Epithelial cell of prostate (primary cell): Measurements from ENCODE around the gene CFTR.
"Not testable (repeated sequence)": the region's sequence is repeated elsewhere in the genome, so short reads cannot be mapped to it uniquely, and the experiment has no call there.

Experiments
- DNase-seq: peaks from one replicate; pipeline ENCODE4 v3.0.0-alpha.2; 2011; ENCODE audit warnings: low read depth, low spot score
- H3K27ac ChIP-seq: fragments of 450-650 bp; 2 replicates; pipeline ENCODE4 v1.5.1; 2017; ENCODE audit warnings: mild to moderate bottlenecking

CFTR gene

DNA sequence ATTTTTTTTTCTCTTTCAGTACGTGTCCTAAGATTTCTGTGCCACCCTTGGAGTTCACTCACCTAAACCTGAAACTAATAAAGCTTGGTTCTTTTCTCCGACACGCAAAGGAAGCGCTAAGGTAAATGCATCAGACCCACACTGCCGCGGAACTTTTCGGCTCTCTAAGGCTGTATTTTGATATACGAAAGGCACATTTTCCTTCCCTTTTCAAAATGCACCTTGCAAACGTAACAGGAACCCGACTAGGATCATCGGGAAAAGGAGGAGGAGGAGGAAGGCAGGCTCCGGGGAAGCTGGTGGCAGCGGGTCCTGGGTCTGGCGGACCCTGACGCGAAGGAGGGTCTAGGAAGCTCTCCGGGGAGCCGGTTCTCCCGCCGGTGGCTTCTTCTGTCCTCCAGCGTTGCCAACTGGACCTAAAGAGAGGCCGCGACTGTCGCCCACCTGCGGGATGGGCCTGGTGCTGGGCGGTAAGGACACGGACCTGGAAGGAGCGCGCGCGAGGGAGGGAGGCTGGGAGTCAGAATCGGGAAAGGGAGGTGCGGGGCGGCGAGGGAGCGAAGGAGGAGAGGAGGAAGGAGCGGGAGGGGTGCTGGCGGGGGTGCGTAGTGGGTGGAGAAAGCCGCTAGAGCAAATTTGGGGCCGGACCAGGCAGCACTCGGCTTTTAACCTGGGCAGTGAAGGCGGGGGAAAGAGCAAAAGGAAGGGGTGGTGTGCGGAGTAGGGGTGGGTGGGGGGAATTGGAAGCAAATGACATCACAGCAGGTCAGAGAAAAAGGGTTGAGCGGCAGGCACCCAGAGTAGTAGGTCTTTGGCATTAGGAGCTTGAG lies at the start of gene CFTR:
TSS of gene CFTR (plus strand) at position 801 of the 830 bp plus-strand sequence. CDS start 70 bp downstream, outside the sequence.
- no peak within 1 kb of the TSS for H3K27ac ChIP-seq

DNA sequence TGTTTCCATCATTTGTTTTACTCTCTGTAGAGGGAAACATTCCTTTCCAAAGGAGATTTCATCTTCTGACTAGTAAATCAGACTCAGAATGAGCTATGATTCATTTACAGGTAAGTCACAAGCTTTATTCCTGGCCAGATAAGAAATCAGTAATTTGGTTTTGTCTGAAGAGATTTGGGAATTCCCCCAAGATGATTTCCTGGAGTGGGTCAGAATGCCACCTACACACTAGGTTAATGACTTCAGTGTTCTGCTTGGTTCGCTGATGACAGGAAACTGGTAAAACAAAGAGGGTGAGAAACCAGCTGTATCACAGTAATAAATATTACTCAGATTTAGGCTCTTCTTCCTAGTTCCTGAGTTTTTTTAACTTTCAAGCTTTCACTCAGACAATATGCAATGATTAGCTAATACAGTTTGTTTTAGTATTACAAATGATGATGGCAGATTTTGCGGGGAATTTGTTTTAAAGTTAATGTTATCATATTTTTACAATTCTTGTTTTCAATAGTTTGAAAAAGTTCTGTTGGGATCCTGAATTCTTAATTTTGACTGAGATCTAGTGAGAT lies 44.3 kb upstream of the CFTR start:
- peak overlapping the region; percentile 43 for H3K27ac ChIP-seq

More for the DNA sequence above, at the start of gene CFTR:
- DNase-seq = no peak

DNA sequence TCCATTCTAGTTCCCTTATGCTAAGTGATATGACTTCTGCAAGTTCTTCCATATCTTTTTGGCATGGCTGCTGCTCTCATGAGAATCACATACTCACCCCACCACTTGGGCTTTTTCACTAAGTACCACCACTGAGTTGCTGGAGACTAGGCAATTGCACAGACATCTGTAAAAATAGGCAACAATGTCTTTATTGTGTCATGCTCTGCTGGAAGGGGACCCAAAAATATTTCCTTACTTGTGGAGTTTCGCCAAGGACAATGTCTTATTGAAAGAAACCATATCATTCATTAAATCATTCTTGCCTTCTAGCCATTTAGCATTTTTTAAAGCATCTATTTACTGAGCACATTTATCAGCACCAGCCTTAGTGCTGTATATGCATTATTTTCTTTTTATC lies 35.2 kb upstream of the CFTR start:
- H3K27ac ChIP-seq = peak overlapping the region; percentile 19
- DNase-seq = no peak

More for the DNA sequence above, 44.3 kb upstream of the CFTR start:
- peak; percentile 95 for DNase-seq

GRCh38 chr7:117445206-117445605 lies 34.6 kb upstream of the CFTR start:
- peak overlapping the region; percentile 19 for H3K27ac ChIP-seq
- DNase-seq = peak; percentile 73

DNA sequence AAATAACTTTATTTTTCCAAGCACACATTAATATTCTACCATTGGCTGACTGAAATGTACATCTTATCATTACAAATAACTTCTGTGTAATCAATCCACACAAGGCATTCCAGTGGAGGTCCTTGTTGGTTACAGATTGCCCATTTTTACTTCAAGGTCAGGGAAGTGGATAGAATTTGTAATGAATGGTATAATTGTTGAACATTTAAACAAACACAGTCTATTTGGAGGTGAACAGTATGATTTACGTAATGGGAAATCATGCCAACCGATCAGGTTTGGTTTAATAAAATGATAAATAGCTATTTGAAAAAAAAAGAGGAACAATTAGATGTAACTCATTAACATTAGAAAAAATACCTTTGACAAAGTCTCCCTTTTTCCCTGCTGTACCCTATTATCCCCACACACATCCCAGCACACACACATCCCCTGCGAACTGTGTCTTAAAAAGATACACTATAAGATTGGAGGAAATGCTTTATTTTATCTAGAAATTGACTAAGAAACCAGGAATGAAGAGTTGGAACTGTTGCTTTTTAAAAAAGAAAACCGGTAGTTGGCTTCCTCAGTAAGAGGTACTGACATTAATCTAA lies 33.5 kb upstream of the CFTR start:
- no peak for DNase-seq
- no peak overlapping the region for H3K27ac ChIP-seq

- no peak overlapping the region for H3K27ac ChIP-seq
- no peak for DNase-seq
Observed at GRCh38 chr7:117448655-117449054, 31.2 kb upstream of the CFTR start.

GRCh38 chr7:117458977-117459583 lies 20.7 kb upstream of the CFTR start:
- DNase-seq = no peak
- no peak overlapping the region for H3K27ac ChIP-seq

DNA sequence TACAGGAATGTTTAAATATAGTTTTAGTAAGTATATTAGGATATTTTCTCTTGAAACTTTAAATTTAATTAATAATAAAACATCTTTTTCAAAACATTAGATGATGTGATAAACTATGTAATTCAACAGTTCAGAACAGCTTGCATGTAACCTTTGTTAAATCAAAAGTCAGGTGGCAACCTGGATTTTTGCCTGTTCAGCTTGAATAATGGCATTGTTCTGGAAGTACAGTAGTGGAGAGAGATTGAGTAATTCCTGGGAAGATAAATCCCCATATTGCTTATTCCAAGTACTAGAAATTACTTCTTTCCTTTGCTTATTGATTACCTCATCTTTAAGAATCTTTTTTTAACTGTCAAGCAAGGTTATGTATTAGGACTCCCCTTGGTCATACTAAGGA lies 20.1 kb upstream of the CFTR start:
- no peak for DNase-seq
- no peak overlapping the region for H3K27ac ChIP-seq

- not testable (repeated sequence) for H3K27ac ChIP-seq, DNase-seq
Observed at GRCh38 chr7:117460815-117461214, 19.0 kb upstream of the CFTR start.

DNA sequence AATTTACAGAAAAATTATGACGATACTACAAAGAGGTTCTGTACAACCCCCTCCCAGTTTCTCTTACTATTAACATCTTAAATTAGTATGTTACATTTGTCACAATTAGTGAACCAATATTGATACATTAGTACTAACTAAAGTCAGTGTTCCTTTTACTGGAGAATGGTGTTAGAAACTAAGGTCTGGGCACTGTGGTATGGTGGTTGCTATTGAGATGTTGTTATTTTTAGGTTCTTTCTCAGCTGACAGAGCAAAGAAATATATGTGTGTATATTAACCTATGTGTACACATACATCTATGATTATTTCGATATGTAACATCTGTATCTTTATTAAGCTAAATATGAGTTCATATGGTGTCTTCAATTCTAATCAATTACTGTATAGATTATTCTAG lies 11.7 kb upstream of the CFTR start:
- DNase-seq = no peak

DNA sequence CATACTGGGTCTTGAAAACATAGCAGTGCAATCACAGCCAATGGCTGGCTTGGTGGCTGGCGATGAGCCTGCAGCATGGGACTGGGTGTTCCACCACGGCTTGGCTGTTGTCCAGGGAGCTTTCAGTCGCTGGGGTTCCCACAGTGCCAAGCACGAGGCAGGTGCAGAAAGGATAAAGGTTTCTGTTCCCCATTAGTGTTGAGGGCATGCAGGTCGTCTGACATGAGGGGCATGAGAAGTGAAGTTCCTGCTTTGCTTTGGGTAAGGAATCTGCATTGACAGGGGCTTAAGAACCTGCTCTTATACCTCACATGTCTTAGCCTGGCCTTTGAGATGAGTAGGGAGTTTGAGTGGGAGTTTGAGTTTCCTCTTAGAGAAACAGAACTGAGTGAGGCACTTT lies 9.0 kb upstream of the CFTR start:
- H3K27ac ChIP-seq = no peak overlapping the region
- no peak for DNase-seq

More for the DNA sequence above, 11.7 kb upstream of the CFTR start:
- no peak overlapping the region for H3K27ac ChIP-seq

- no peak overlapping the region for H3K27ac ChIP-seq
- DNase-seq = no peak
Observed at GRCh38 chr7:117472335-117472734, 7.5 kb upstream of the CFTR start.

- DNase-seq = no peak
- H3K27ac ChIP-seq = no peak overlapping the region
Observed at GRCh38 chr7:117476557-117477215, 3.1 kb upstream of the CFTR start.

- no peak overlapping the region for H3K27ac ChIP-seq
- no peak for DNase-seq
Observed at GRCh38 chr7:117478836-117479224, 995 bp upstream of the CFTR start.

GRCh38 chr7:117480055-117480362 lies 184 bp downstream of the CFTR start:
- H3K27ac ChIP-seq = no peak overlapping the region
- DNase-seq = no peak

- DNase-seq = no peak
- H3K27ac ChIP-seq = no peak overlapping the region
Observed at GRCh38 chr7:117480978-117481377, 1.2 kb downstream of the CFTR start.

GRCh38 chr7:117485118-117485620 lies 5.3 kb downstream of the CFTR start:
- no peak for DNase-seq
- H3K27ac ChIP-seq = no peak overlapping the region

DNA sequence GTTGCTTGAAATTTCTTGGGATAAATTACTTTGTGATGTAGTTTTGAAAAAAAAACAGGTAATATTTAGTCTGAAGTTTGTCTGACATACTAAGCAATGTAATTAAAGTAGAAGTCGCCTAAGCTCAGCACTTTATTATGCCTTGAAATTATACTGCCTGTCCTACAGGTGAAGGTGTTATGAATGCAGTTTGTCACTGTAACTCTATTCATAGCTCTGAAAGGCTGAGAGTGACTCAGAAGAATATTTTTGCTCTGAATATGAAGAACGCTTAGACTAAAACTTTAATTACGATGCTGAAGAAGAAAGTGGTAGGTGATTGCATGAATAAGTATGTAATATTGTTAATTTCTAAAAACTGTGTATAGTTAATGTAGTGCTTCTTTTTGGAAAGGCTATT lies 9.2 kb downstream of the CFTR start:
- no peak for DNase-seq
- no peak overlapping the region for H3K27ac ChIP-seq

- no peak for DNase-seq
Observed at GRCh38 chr7:117489430-117489829, 9.6 kb downstream of the CFTR start.

DNA sequence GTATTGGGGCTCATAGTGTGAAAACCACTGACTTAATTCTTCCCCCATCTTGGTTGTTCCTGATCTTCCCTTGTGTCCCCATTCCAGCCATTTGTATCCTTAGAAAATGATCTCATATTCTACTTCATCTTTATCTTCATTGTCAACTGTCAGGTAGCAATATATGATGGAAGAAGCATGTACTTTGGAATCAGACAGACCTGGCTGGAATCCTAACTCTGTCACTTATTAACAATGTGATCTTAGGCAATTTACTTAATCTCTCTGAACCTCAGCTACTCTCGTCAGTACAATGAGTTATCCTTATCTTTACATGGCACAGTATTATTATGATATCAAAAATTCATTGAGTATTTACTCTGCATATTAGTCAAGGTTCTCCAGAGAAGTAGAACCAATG lies 10.1 kb downstream of the CFTR start:
- no peak overlapping the region for H3K27ac ChIP-seq
- DNase-seq = no peak

More at GRCh38 chr7:117489430-117489829, 9.6 kb downstream of the CFTR start:
- H3K27ac ChIP-seq = no peak overlapping the region
